IPS-18a (cell line): ENCODE data around the gene STARD3NL.

ENCODE experiments used
- H3K27ac ChIP-seq: one replicate; pipeline ENCODE4 v1.5.1; 2013; ENCODE audit warnings: low read length
- H3K27me3 ChIP-seq: one replicate; pipeline ENCODE4 v1.6.1; 2013; ENCODE audit warnings: mild to moderate bottlenecking, low read length; ENCODE audit not compliant: control insufficient read depth, insufficient read depth
- H3K36me3 ChIP-seq: one replicate; pipeline ENCODE4 v1.6.1; 2013; ENCODE audit warnings: low read depth, low read length; ENCODE audit not compliant: control insufficient read depth
- H3K4me1 ChIP-seq: one replicate; pipeline ENCODE4 v1.6.1; 2013; ENCODE audit warnings: low read depth, low read length; ENCODE audit not compliant: control insufficient read depth
- H3K4me3 ChIP-seq: one replicate; pipeline ENCODE4 v1.5.1; 2013; ENCODE audit warnings: low read length
- H3K9ac ChIP-seq: one replicate; pipeline ENCODE4 v1.6.1; 2013; ENCODE audit warnings: mild to moderate bottlenecking, low read length, moderate library complexity
- H3K9me3 ChIP-seq: one replicate; pipeline ENCODE4 v1.6.1; 2013; ENCODE audit warnings: low read depth, low read length; ENCODE audit not compliant: control insufficient read depth

STARD3NL gene

DNA sequence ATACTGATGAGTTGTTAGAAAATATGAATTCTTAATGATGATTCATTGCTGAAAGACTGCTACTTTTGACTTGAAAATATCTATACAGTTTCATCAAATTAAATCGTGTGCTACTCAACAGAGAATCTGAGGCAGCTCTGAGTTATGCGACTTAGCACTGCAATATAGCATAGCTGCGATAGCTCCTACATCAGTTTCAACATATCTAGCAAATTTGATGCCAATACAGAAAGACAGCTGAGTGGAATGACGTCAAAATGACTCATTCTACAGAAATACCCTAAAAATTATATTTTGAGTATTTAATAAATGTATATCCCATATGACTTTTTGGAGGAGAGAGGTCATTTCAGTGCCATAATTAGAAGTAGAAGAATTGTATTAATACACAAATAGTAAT lies 96.4 kb downstream of the STARD3NL start:
- Histone ChIP-seq H3K4me1 (peaks cover 5% of the 10 kb centered on the region), H3K27ac (no peak overlapping the region), H3K9me3 (no peaks in the 10 kb centered on the region), H3K4me3 (no peak overlapping the region), H3K36me3 (no peaks in the 10 kb centered on the region), H3K27me3 (no peaks in the 10 kb centered on the region), H3K9ac (no peak overlapping the region)

GRCh38 chr7:38274927-38275620 lies 97.0 kb downstream of the STARD3NL start:
- H3K4me1 ChIP-seq = peaks cover 5% of the 10 kb centered on the region
- no peaks in the 10 kb centered on the region for H3K9me3 ChIP-seq
- no peaks in the 10 kb centered on the region for H3K36me3 ChIP-seq
- H3K27me3 ChIP-seq = no peaks in the 10 kb centered on the region
- no peak overlapping the region for H3K4me3 ChIP-seq
- no peak overlapping the region for H3K9ac ChIP-seq
- H3K27ac ChIP-seq = no peak overlapping the region

DNA sequence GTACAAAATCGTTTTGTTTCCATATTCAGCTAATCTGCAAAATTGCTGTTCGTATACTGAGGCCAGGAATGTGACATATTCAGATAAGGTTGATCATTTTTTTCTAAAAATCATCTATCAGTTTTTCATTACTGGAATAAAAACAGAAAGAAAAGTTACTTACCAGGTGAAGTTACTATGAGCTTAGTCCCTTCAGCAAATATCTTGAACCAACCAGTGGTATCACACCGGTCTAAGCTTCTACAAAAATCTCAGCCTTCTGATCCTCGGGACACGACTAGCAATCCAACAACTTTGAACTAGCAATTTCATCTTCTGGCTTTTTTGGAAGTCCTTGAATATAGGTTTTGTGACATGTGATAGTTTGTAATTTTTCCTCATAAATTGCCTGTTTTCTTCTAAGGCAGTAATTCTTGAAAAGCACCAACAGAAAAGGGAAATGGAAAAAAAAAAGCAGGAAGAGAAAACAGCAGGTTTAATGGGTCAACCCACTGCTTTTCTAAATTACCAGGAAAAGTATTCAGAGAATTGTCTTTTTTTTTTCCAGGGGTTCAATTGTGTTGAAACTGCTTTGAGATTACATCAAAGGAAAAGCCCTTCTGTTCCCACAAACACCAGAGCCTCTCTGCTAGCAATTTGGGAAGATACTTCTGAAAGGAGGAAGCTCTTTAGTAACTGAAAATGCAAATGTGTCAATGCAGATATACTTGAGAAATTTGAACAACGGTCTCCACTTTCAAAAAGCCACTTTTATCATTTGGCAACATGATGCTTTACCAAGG lies 98.2 kb downstream of the STARD3NL start:
- no peaks in the 10 kb centered on the region for H3K9me3 ChIP-seq
- H3K4me3 ChIP-seq = no peak overlapping the region
- H3K27me3 ChIP-seq = no peaks in the 10 kb centered on the region
- H3K9ac ChIP-seq = no peak overlapping the region
- H3K4me1 ChIP-seq = peaks cover 5% of the 10 kb centered on the region
- H3K36me3 ChIP-seq = no peaks in the 10 kb centered on the region
- H3K27ac ChIP-seq = no peak overlapping the region

GRCh38 chr7:38280000-38280399 lies 102.0 kb downstream of the STARD3NL start:
- no peak overlapping the region for H3K4me3 ChIP-seq
- H3K9me3 ChIP-seq = no peaks in the 10 kb centered on the region
- H3K36me3 ChIP-seq = no peaks in the 10 kb centered on the region
- H3K9ac ChIP-seq = no peak overlapping the region
- H3K4me1 ChIP-seq = peaks cover 5% of the 10 kb centered on the region
- H3K27me3 ChIP-seq = no peaks in the 10 kb centered on the region
- H3K27ac ChIP-seq = no peak overlapping the region
